ENCODE data around the gene CDH18. TPM values are rescaled to one million over a fixed set of nuclear protein-coding genes. Genes with fewer than 3 reads are reported as not detected.

Gene CDH18
- total and polyA plus RNA-seq, 5 donors, result not detected

GRCh38 chr5:19733612-19734495 lies 254.1 kb downstream of the CDH18 start:
- H3K4me1 ChIP-seq (ENCODE audit: control insufficient read depth, insufficient read depth, low read length), result no peaks in the 10 kb centered on the region
- ATAC-seq, result no peak
- intact Hi-C loops (cut with DNase I), result no loop called here
- no peak for DNase-seq
- WGBS, result 73% methylated on average over 6 of the region's 6 CpGs
- peaks cover 3% of the 10 kb centered on the region for H3K9me3 ChIP-seq (ENCODE audit: control insufficient read depth, low read length)
- no peaks in the 10 kb centered on the region for H3K27me3 ChIP-seq (ENCODE audit: control insufficient read depth, insufficient read depth)
- H3K27ac ChIP-seq (ENCODE audit: low read length), result no peak overlapping the region
- H3K4me3 ChIP-seq (ENCODE audit: low read length), result no peak overlapping the region

- no peaks in the 10 kb centered on the region for H3K4me1 ChIP-seq (ENCODE audit: control insufficient read depth, insufficient read depth, low read length)
- no peak overlapping the region for H3K27ac ChIP-seq (ENCODE audit: low read length)
- H3K4me3 ChIP-seq (ENCODE audit: low read length), result no peak overlapping the region
- H3K9me3 ChIP-seq (ENCODE audit: control insufficient read depth, low read length), result peaks cover 3% of the 10 kb centered on the region
- WGBS, result 42% methylated on average over 3 of the region's 3 CpGs
- intact Hi-C loops (cut with DNase I), result no loop called here
- H3K27me3 ChIP-seq (ENCODE audit: control insufficient read depth, insufficient read depth), result no peaks in the 10 kb centered on the region
- no peak for DNase-seq
- no peak for ATAC-seq
These were observed 259.4 kb downstream of the CDH18 start for GRCh38 chr5:19728571-19728970.

GRCh38 chr5:19719109-19719508 lies 268.9 kb downstream of the CDH18 start:
- no peak for ATAC-seq
- no peaks in the 10 kb centered on the region for H3K4me1 ChIP-seq (ENCODE audit: control insufficient read depth, insufficient read depth, low read length)
- H3K27me3 ChIP-seq (ENCODE audit: control insufficient read depth, insufficient read depth), result no peaks in the 10 kb centered on the region
- WGBS, result 57% methylated on average over 3 of the region's 3 CpGs
- H3K4me3 ChIP-seq (ENCODE audit: low read length), result no peak overlapping the region
- no peaks in the 10 kb centered on the region for H3K9me3 ChIP-seq (ENCODE audit: control insufficient read depth, low read length)
- H3K27ac ChIP-seq (ENCODE audit: low read length), result no peak overlapping the region
- no peak for DNase-seq
- intact Hi-C loops (cut with DNase I), result no loop called here

GRCh38 chr5:19713740-19714139 lies 274.3 kb downstream of the CDH18 start:
- Histone ChIP-seq H3K4me1 (ENCODE audit: control insufficient read depth, insufficient read depth, low read length) (no peaks in the 10 kb centered on the region), H3K9me3 (ENCODE audit: control insufficient read depth, low read length) (no peaks in the 10 kb centered on the region), H3K27me3 (ENCODE audit: control insufficient read depth, insufficient read depth) (no peaks in the 10 kb centered on the region), H3K27ac (ENCODE audit: low read length) (no peak overlapping the region), H3K4me3 (ENCODE audit: low read length) (no peak overlapping the region)
- DNase-seq (no peak), ATAC-seq (no peak)
- WGBS, result 85% methylated on average over 1 of the region's 1 CpG
- intact Hi-C loops (cut with DNase I), result no loop called here

- Histone ChIP-seq H3K27me3 (ENCODE audit: control insufficient read depth, insufficient read depth) (no peaks in the 10 kb centered on the region), H3K9me3 (ENCODE audit: control insufficient read depth, low read length) (no peaks in the 10 kb centered on the region), H3K4me3 (ENCODE audit: low read length) (no peak overlapping the region), H3K27ac (ENCODE audit: low read length) (no peak overlapping the region), H3K4me1 (ENCODE audit: control insufficient read depth, insufficient read depth, low read length) (no peaks in the 10 kb centered on the region)
- ATAC-seq (no peak), DNase-seq (no peak)
- whole genome bisulfite sequencing, result 88% methylated on average over 2 of the region's 2 CpGs
- intact Hi-C loops (cut with DNase I), result no loop called here
These were observed 278.6 kb downstream of the CDH18 start for GRCh38 chr5:19709403-19709802.

- H3K27me3 ChIP-seq (ENCODE audit: control insufficient read depth, insufficient read depth), result no peaks in the 10 kb centered on the region
- H3K9me3 ChIP-seq (ENCODE audit: control insufficient read depth, low read length), result no peaks in the 10 kb centered on the region
- ATAC-seq (no peak), DNase-seq (no peak)
- 80% methylated on average over 4 of the region's 4 CpGs for WGBS
- H3K4me3 ChIP-seq (ENCODE audit: low read length), result no peak overlapping the region
- intact Hi-C loops (cut with DNase I), result no loop called here
- no peak overlapping the region for H3K27ac ChIP-seq (ENCODE audit: low read length)
- H3K4me1 ChIP-seq (ENCODE audit: control insufficient read depth, insufficient read depth, low read length), result no peaks in the 10 kb centered on the region
These were observed 281.2 kb downstream of the CDH18 start for GRCh38 chr5:19706776-19707175.

- DNase-seq, result no peak
- no peak overlapping the region for H3K4me3 ChIP-seq (ENCODE audit: low read length)
- ATAC-seq, result no peak
- H3K9me3 ChIP-seq (ENCODE audit: control insufficient read depth, low read length), result peaks cover 1% of the 10 kb centered on the region
- intact Hi-C loops (cut with DNase I), result no loop called here
- H3K27me3 ChIP-seq (ENCODE audit: control insufficient read depth, insufficient read depth), result no peaks in the 10 kb centered on the region
- WGBS, result 89% methylated on average over 5 of the region's 5 CpGs
- H3K27ac ChIP-seq (ENCODE audit: low read length), result no peak overlapping the region
- H3K4me1 ChIP-seq (ENCODE audit: control insufficient read depth, insufficient read depth, low read length), result no peaks in the 10 kb centered on the region
These were observed 286.3 kb downstream of the CDH18 start for GRCh38 chr5:19701731-19702130.

GRCh38 chr5:19694949-19695611 lies 292.9 kb downstream of the CDH18 start:
- WGBS, result 66% methylated on average over 4 of the region's 4 CpGs

GRCh38 chr5:19690978-19691377 lies 297.0 kb downstream of the CDH18 start:
- Histone ChIP-seq H3K27ac (ENCODE audit: low read length) (no peak overlapping the region), H3K4me1 (ENCODE audit: control insufficient read depth, insufficient read depth, low read length) (no peaks in the 10 kb centered on the region), H3K4me3 (ENCODE audit: low read length) (no peak overlapping the region), H3K27me3 (ENCODE audit: control insufficient read depth, insufficient read depth) (no peaks in the 10 kb centered on the region), H3K9me3 (ENCODE audit: control insufficient read depth, low read length) (peaks cover 2% of the 10 kb centered on the region)
- ATAC-seq, result no peak
- WGBS, result 75% methylated on average over 1 of the region's 1 CpG
- no peak for DNase-seq
- intact Hi-C loops (cut with DNase I), result no loop called here

More at GRCh38 chr5:19694949-19695611, 292.9 kb downstream of the CDH18 start:
- intact Hi-C loops (cut with DNase I), result no loop called here
- no peak overlapping the region for H3K4me3 ChIP-seq (ENCODE audit: low read length)
- H3K9me3 ChIP-seq (ENCODE audit: control insufficient read depth, low read length), result peaks cover 2% of the 10 kb centered on the region
- H3K4me1 ChIP-seq (ENCODE audit: control insufficient read depth, insufficient read depth, low read length), result no peaks in the 10 kb centered on the region
- H3K27ac ChIP-seq (ENCODE audit: low read length), result no peak overlapping the region
- ATAC-seq (no peak), DNase-seq (no peak)
- H3K27me3 ChIP-seq (ENCODE audit: control insufficient read depth, insufficient read depth), result no peaks in the 10 kb centered on the region

GRCh38 chr5:19685473-19685872 lies 302.5 kb downstream of the CDH18 start:
- Histone ChIP-seq H3K4me3 (ENCODE audit: low read length) (no peak overlapping the region), H3K9me3 (ENCODE audit: control insufficient read depth, low read length) (no peaks in the 10 kb centered on the region), H3K27me3 (ENCODE audit: control insufficient read depth, insufficient read depth) (no peaks in the 10 kb centered on the region), H3K27ac (ENCODE audit: low read length) (no peak overlapping the region), H3K4me1 (ENCODE audit: control insufficient read depth, insufficient read depth, low read length) (no peaks in the 10 kb centered on the region)
- no peak for ATAC-seq
- no peak for DNase-seq
- WGBS, result 84% methylated on average over 3 of the region's 3 CpGs
- intact Hi-C loops (cut with DNase I), result no loop called here

GRCh38 chr5:19676895-19677294 lies 311.1 kb downstream of the CDH18 start:
- Histone ChIP-seq H3K4me1 (ENCODE audit: control insufficient read depth, insufficient read depth, low read length) (no peaks in the 10 kb centered on the region), H3K4me3 (ENCODE audit: low read length) (no peak overlapping the region), H3K27me3 (ENCODE audit: control insufficient read depth, insufficient read depth) (no peaks in the 10 kb centered on the region), H3K27ac (ENCODE audit: low read length) (no peak overlapping the region), H3K9me3 (ENCODE audit: control insufficient read depth, low read length) (no peaks in the 10 kb centered on the region)
- DNase-seq (no peak), ATAC-seq (no peak)
- intact Hi-C loops (cut with DNase I), result no loop called here
- 70% methylated on average over 3 of the region's 3 CpGs for WGBS
